Sigmoid colon (tissue), 7 donors: ENCODE data around the gene LDLRAD4. TPM values are rescaled to one million over a fixed set of nuclear protein-coding genes. Genes with fewer than 3 reads are reported as not detected.
A peak's percentile ranks its signal among the peaks of the same experiment; 100 is the strongest.

ENCODE experiments used
- DNase-seq: peaks from one replicate; pipeline ENCODE4 v3.0.0-alpha.2; 2019
- H3K27ac ChIP-seq, 4 donors: fragments of 200-600 bp; sonication (generic); one replicate each; pipeline ENCODE4 v1.5.1; 2016 to 2019; ENCODE audit warnings: mild to moderate bottlenecking in 1 of 4
- H3K27me3 ChIP-seq, 3 donors: fragments of 200-600 bp; sonication (generic); one replicate each; pipeline ENCODE4 v1.5.1; 2019; ENCODE audit warnings: mild to moderate bottlenecking in 1 of 3
- H3K36me3 ChIP-seq, 4 donors: fragments of 200-600 bp; sonication (generic); one replicate each; pipeline ENCODE4 v1.5.1; 2016 to 2019
- H3K4me1 ChIP-seq, 4 donors: fragments of 200-600 bp; sonication (generic); one replicate each; pipeline ENCODE4 v1.5.1; 2017 to 2019
- H3K4me3 ChIP-seq, 4 donors: fragments of 200-600 bp; sonication (generic); one replicate each; pipeline ENCODE4 v1.5.1; 2017 to 2019; ENCODE audit warnings: mild to moderate bottlenecking in 2 of 4, moderate library complexity in 1 of 4
- H3K9me3 ChIP-seq, 4 donors: fragments of 200-600 bp in 3 of 4; sonication (generic) in 3 of 4; one replicate each; pipeline versions ENCODE4 v1.5.1 to v1.6.1; 2013 to 2019
- CTCF ChIP-seq, 4 experiments: fragments of 450-650 bp in 3 of 4; fragments of 200-600 bp in 1 of 4; IDR thresholded peaks; one replicate each; pipeline ENCODE4 v1.5.1; 2016 to 2019; ENCODE audit warnings: antibody characterized with exemption in 4 of 4, mild to moderate bottlenecking in 3 of 4, moderate library complexity in 2 of 4
- EP300 ChIP-seq, 4 donors: sonication (generic); formaldehyde crosslinking; IDR thresholded peaks; one replicate each; pipeline ENCODE4 v1.6.1; 2017; ENCODE audit warnings: antibody characterized with exemption in 4 of 4
- POLR2A ChIP-seq, 2 donors: fragments of 450-650 bp; IDR thresholded peaks; one replicate each; pipeline ENCODE4 v1.6.1; 2016; ENCODE audit warnings: antibody characterized with exemption in 2 of 2, mild to moderate bottlenecking in 2 of 2, moderate library complexity in 2 of 2
- POLR2AphosphoS5 ChIP-seq, 4 donors: sonication (generic); formaldehyde crosslinking; IDR thresholded peaks; one replicate each; pipeline ENCODE4 v1.6.1; 2017; ENCODE audit warnings: antibody characterized with exemption in 4 of 4
- WGBS, 2 donors: extraction: QIAGEN DNeasy Blood & Tissue Kit; methylation state at CpG; one replicate each; pipeline ENCODE4 v1.1.7; 2013; 5-methylcytosine and 5-hydroxymethylcytosine counted together
- intact Hi-C: fragments of 100-400 bp; cut with DNase I; formaldehyde crosslinking; loops from one replicate; pipeline ENCODE4 v1.15.1; 2023
- polyA plus RNA-seq, 3 donors: library from polyadenylated mRNA; stranded (reverse); fragments of 200-250 nt; gene quantifications; one replicate each; pipeline ENCODE4 v1.2.3, GENCODE V29; 2013
- total RNA-seq, 4 donors: library from RNA; depleted of rRNA; stranded (reverse); fragments of >200 nt; gene quantifications; one replicate each; pipeline ENCODE4 v1.1.0, GENCODE V29; 2016
- donor health status: healthy with polysubstance abuse.
- donor health status: Bipolar disorder and iron deficiency.
- donor health status: healthy.

LDLRAD4 gene
- total and polyA plus RNA-seq, 7 donors = 1.2 to 28.2 (median 17.2) TPM

- Histone ChIP-seq H3K4me1 (peaks cover 0 to 19% (median 9%) of the 10 kb centered on the region in 4 donors), H3K9me3 (no peaks in the 10 kb centered on the region), H3K36me3 (no peaks in the 10 kb centered on the region), H3K27me3 (no peaks in the 10 kb centered on the region), H3K4me3 (no peak overlapping the region), H3K27ac (no peak overlapping the region)
- WGBS, 2 donors = 66 to 88% methylated on average over 8 of the region's 8 CpGs
- no peak for DNase-seq
- no peak for TF ChIP-seq EP300 (IDR thresholded peaks at IDR 0.05)
- no peak for TF ChIP-seq CTCF (IDR thresholded peaks at IDR 0.05)
- TF ChIP-seq POLR2A (IDR thresholded peaks at IDR 0.05) = no peak
- no peak for TF ChIP-seq POLR2AphosphoS5 (IDR thresholded peaks at IDR 0.05)
- intact Hi-C loops = no loop called here
These were observed 182.8 kb downstream of the LDLRAD4 start for GRCh38 chr18:13401404-13401803.

- peaks cover 0 to 19% (median 9%) of the 10 kb centered on the region in 4 donors for H3K4me1 ChIP-seq
- H3K36me3 ChIP-seq = no peaks in the 10 kb centered on the region
- TF ChIP-seq CTCF (IDR thresholded peaks at IDR 0.05) (no peak), EP300 (IDR thresholded peaks at IDR 0.05) (no peak), POLR2A (IDR thresholded peaks at IDR 0.05) (no peak), POLR2AphosphoS5 (IDR thresholded peaks at IDR 0.05) (no peak)
- WGBS, 2 donors = 88 to 93% methylated on average over 10 of the region's 10 CpGs
- H3K4me3 ChIP-seq = no peak overlapping the region
- H3K27me3 ChIP-seq = no peaks in the 10 kb centered on the region
- DNase-seq = no peak
- H3K9me3 ChIP-seq = no peaks in the 10 kb centered on the region
- intact Hi-C loops = no loop called here
- H3K27ac ChIP-seq = no peak overlapping the region
These were observed 183.3 kb downstream of the LDLRAD4 start for GRCh38 chr18:13401826-13402225.

- no peaks in the 10 kb centered on the region for H3K9me3 ChIP-seq
- H3K36me3 ChIP-seq = no peaks in the 10 kb centered on the region
- DNase-seq = no peak
- intact Hi-C loops = no loop called here
- TF ChIP-seq EP300 (IDR thresholded peaks at IDR 0.05) (no peak), POLR2AphosphoS5 (IDR thresholded peaks at IDR 0.05) (no peak), POLR2A (IDR thresholded peaks at IDR 0.05) (no peak), CTCF (IDR thresholded peaks at IDR 0.05) (no peak)
- 93 to 94% methylated on average over 31 of the region's 31 CpGs for WGBS, 2 donors
- peak overlapping the region in 3 of 4 donors; percentile 46 to 58 (median 54) for H3K27ac ChIP-seq
- H3K4me1 ChIP-seq = peaks cover 0 to 19% (median 9%) of the 10 kb centered on the region in 4 donors
- H3K4me3 ChIP-seq = no peak overlapping the region
- H3K27me3 ChIP-seq = no peaks in the 10 kb centered on the region
These were observed 185.4 kb downstream of the LDLRAD4 start for GRCh38 chr18:13403786-13404549.

GRCh38 chr18:13405305-13406038, 186.9 kb downstream of the LDLRAD4 start:
- 89 to 93% methylated on average over 17 of the region's 17 CpGs for WGBS, 2 donors
- Histone ChIP-seq H3K9me3 (no peaks in the 10 kb centered on the region), H3K36me3 (no peaks in the 10 kb centered on the region), H3K27ac (no peak overlapping the region), H3K27me3 (no peaks in the 10 kb centered on the region), H3K4me1 (peaks cover 0 to 13% (median 9%) of the 10 kb centered on the region in 4 donors), H3K4me3 (no peak overlapping the region)
- intact Hi-C loops = no loop called here
- TF ChIP-seq POLR2AphosphoS5 (IDR thresholded peaks at IDR 0.05) = no peak
- TF ChIP-seq POLR2A (IDR thresholded peaks at IDR 0.05) = no peak
- TF ChIP-seq CTCF (IDR thresholded peaks at IDR 0.05) = no peak
- no peak for DNase-seq
